GM23338 (cell line): ENCODE data around the gene PLPPR3. TPM values are rescaled to one million over a fixed set of nuclear protein-coding genes. Genes with fewer than 3 reads are reported as not detected.

Experiments used
- ATAC-seq: fragments of 200-7000 bp; cut with Tn5 transposase; 3 replicates; pipeline ENCODE4 v1.9.1; 2020
- DNase-seq: peaks from one replicate; pipeline ENCODE4 v3.0.0-alpha.2; 2015; ENCODE audit warnings: low spot score
- H2AFZ ChIP-seq: fragments of 200-600 bp; sonication (generic); 2 replicates; pipeline ENCODE4 v1.8.0; 2016; ENCODE audit warnings: antibody characterized with exemption, mild to moderate bottlenecking, moderate library complexity
- H3F3A ChIP-seq: fragments of 200-600 bp; sonication (generic); replicated peaks from 2 replicates; pipeline ENCODE4 v1.8.0; 2017; ENCODE audit warnings: antibody characterized with exemption, mixed run types, low read depth
- H3K27ac ChIP-seq: fragments of 200-600 bp; sonication (generic); 2 replicates; pipeline ENCODE4 v1.6.1; 2016; ENCODE audit warnings: low read depth
- H3K27me3 ChIP-seq: fragments of 200-600 bp; sonication (generic); 2 replicates; pipeline ENCODE4 v1.8.0; 2016; ENCODE audit warnings: mild to moderate bottlenecking, mixed run types, moderate library complexity; ENCODE audit not compliant: insufficient read depth
- H3K36me3 ChIP-seq: fragments of 200-600 bp; sonication (generic); 2 replicates; pipeline ENCODE4 v1.8.0; 2016; ENCODE audit warnings: mild to moderate bottlenecking; ENCODE audit not compliant: insufficient read depth
- H3K4me1 ChIP-seq: fragments of 200-600 bp; sonication (generic); 2 replicates; pipeline ENCODE4 v1.8.0; 2016; ENCODE audit warnings: mild to moderate bottlenecking, moderate library complexity; ENCODE audit not compliant: insufficient read depth
- H3K4me2 ChIP-seq: fragments of 200-600 bp; sonication (generic); 2 replicates; pipeline ENCODE4 v1.7.1; 2017; ENCODE audit warnings: mixed run types
- H3K4me3 ChIP-seq: fragments of 200-600 bp; sonication (generic); 2 replicates; pipeline ENCODE4 v1.6.1; 2016; ENCODE audit warnings: mixed run types
- H3K79me2 ChIP-seq: fragments of 200-600 bp; sonication (generic); replicated peaks from 2 replicates; pipeline ENCODE4 v1.8.0; 2017; ENCODE audit warnings: mild to moderate bottlenecking; ENCODE audit not compliant: insufficient read depth
- H3K9me2 ChIP-seq: fragments of 200-600 bp; sonication (generic); 2 replicates; pipeline ENCODE4 v1.8.0; 2017; ENCODE audit not compliant: insufficient read depth
- H4K20me1 ChIP-seq: fragments of 200-600 bp; sonication (generic); replicated peaks from 2 replicates; pipeline ENCODE4 v1.8.0; 2017; ENCODE audit warnings: mild to moderate bottlenecking; ENCODE audit not compliant: insufficient read depth
- H3K27ac Mint-ChIP-seq: 2 replicates; pipeline ENCODE4 v1.8.0; 2020; ENCODE audit warnings: inconsistent platforms, mild to moderate bottlenecking, moderate library complexity, mixed read lengths
- H3K27me3 Mint-ChIP-seq: 3 replicates; pipeline ENCODE4 v1.8.0; 2022; ENCODE audit warnings: low read depth, mild to moderate bottlenecking, moderate library complexity, mixed read lengths, inconsistent platforms; ENCODE audit not compliant: insufficient read depth, poor library complexity
- H3K36me3 Mint-ChIP-seq: 3 replicates; pipeline ENCODE4 v1.8.0; 2021; ENCODE audit warnings: low read depth, mild to moderate bottlenecking, inconsistent platforms, moderate library complexity, mixed read lengths
- H3K4me1 Mint-ChIP-seq: 3 replicates; pipeline ENCODE4 v1.8.0; 2020; ENCODE audit warnings: mild to moderate bottlenecking, inconsistent platforms, mixed read lengths
- H3K4me3 Mint-ChIP-seq: 3 replicates; pipeline ENCODE4 v1.8.0; 2021; ENCODE audit warnings: moderate library complexity, mild to moderate bottlenecking, inconsistent platforms, mixed read lengths
- H3K9me3 Mint-ChIP-seq: 3 replicates; pipeline ENCODE4 v1.8.0; 2020; ENCODE audit warnings: moderate library complexity, mild to moderate bottlenecking, inconsistent platforms, mixed read lengths
- CREB1 ChIP-seq: fragments of 250-450 bp; sonication (Bioruptor Pico); IDR thresholded peaks from 2 replicates; pipeline ENCODE4 v1.5.0; 2020; ENCODE audit warnings: low read depth, mild to moderate bottlenecking, moderate library complexity
- CTCF ChIP-seq, 2 experiments: fragments of 200-600 bp in 1 of 2; sonication (generic) in 1 of 2; conservative IDR thresholded peaks; 2 replicates each; pipeline versions ENCODE4 v1.5.1 to v1.6.1; 2016 to 2017; ENCODE audit warnings: antibody characterized with exemption in 2 of 2, low read depth in 2 of 2, mild to moderate bottlenecking in 2 of 2, moderate library complexity in 1 of 2
- ETS1 ChIP-seq: IDR thresholded peaks from 2 replicates; pipeline ENCODE4 v1.6.1; 2016; ENCODE audit warnings: antibody characterized with exemption
- EZH2 ChIP-seq: fragments of 200-600 bp; sonication (generic); IDR thresholded peaks from one replicate; pipeline ENCODE4 v1.8.0; 2017; ENCODE audit warnings: antibody characterized with exemption, mild to moderate bottlenecking, low read depth; ENCODE audit not compliant: unreplicated experiment
- NANOG ChIP-seq: IDR thresholded peaks from 2 replicates; pipeline ENCODE4 v1.6.1; 2016; ENCODE audit warnings: antibody characterized with exemption, borderline replicate concordance
- REST ChIP-seq: IDR thresholded peaks from one replicate; pipeline ENCODE4 v1.6.1; 2018; ENCODE audit warnings: antibody characterized with exemption; ENCODE audit not compliant: unreplicated experiment
- ZNF331 ChIP-seq: fragments of 250-450 bp; sonication (Bioruptor Pico); IDR thresholded peaks from 2 replicates; pipeline ENCODE4 v1.5.0; 2020; ENCODE audit warnings: low read depth, mild to moderate bottlenecking, moderate library complexity
- ZNF462 ChIP-seq: fragments of 250-450 bp; sonication (Bioruptor Pico); IDR thresholded peaks from 2 replicates; pipeline ENCODE4 v1.5.0; 2020; ENCODE audit warnings: mild to moderate bottlenecking, moderate library complexity
- polyA plus RNA-seq: library from polyadenylated mRNA; unstranded; fragments of >200 nt; fragmentation: Nextera tagmentation; extraction: Ambion mirVana; gene quantifications from 2 replicates; pipeline ENCODE4 v1.2.1, GENCODE V29; 2016
- total RNA-seq: library from RNA; depleted of rRNA; stranded (reverse); fragments of >200 nt; shearing (Covaris generic); gene quantifications from 2 replicates; pipeline ENCODE4 v1.2.3, GENCODE V29; 2014

Gene PLPPR3
- total and polyA plus RNA-seq, 2 experiments from 2014 or later: 14.8 to 81.1 TPM

- TF ChIP-seq CTCF (conservative IDR thresholded peaks at IDR 0.05; ENCODE audit: low read depth in 2 of 2): no peak
- TF ChIP-seq CREB1 (CRISPR knock-in tag): no peak
- TF ChIP-seq ZNF462 (CRISPR knock-in tag): no peak
- TF ChIP-seq ZNF331: no peak
- TF ChIP-seq EZH2: no peak
Observed at GRCh38 chr19:810077-810855, 11.5 kb downstream of the PLPPR3 start (continued).

- H3K4me3 Mint-ChIP-seq: no peak overlapping the region
- TF ChIP-seq ETS1: no peak
- TF ChIP-seq REST: no peak
- TF ChIP-seq NANOG: no peak
Observed at GRCh38 chr19:808423-808775, 13.4 kb downstream of the PLPPR3 start.

More at GRCh38 chr19:808423-808775, 13.4 kb downstream of the PLPPR3 start:
- Mint-ChIP-seq H3K27me3 (peaks cover 36% of the 10 kb centered on the region), H3K27ac (no peak overlapping the region), H3K36me3 (peaks cover 70% of the 10 kb centered on the region), H3K9me3 (no peaks in the 10 kb centered on the region; the same call in 2 of the 3 replicates), H3K4me1 (peaks cover 9% of the 10 kb centered on the region; the same call in 2 of the 3 replicates)
- no peak overlapping the region for H3K27ac ChIP-seq
- H2AFZ ChIP-seq: no peak overlapping the region
- peaks cover 72% of the 10 kb centered on the region for H3F3A ChIP-seq
- H3K9me2 ChIP-seq: no peaks in the 10 kb centered on the region
- no peak overlapping the region for H3K4me2 ChIP-seq
- H3K27me3 ChIP-seq: no peaks in the 10 kb centered on the region
- peaks cover 48% of the 10 kb centered on the region for H3K79me2 ChIP-seq
- H4K20me1 ChIP-seq: peaks cover 51% of the 10 kb centered on the region
- no peak for ATAC-seq
- DNase-seq: no peak
- H3K4me1 ChIP-seq: no peaks in the 10 kb centered on the region; the same call in 1 of the 2 replicates
- H3K4me3 ChIP-seq: no peak overlapping the region
- H3K36me3 ChIP-seq: peaks cover 49% of the 10 kb centered on the region
